Peyer's patch (tissue), 4 donors: ENCODE data around the gene TSPYL2. TPM values are rescaled to one million over a fixed set of nuclear protein-coding genes. Genes with fewer than 3 reads are reported as not detected.
A peak's percentile ranks its signal among the peaks of the same experiment; 100 is the strongest.

Experiments
- DNase-seq, 3 donors: peaks; one replicate each; pipeline ENCODE4 v3.0.0-alpha.2; 2017 to 2019
- H3K27ac ChIP-seq, 4 donors: fragments of 200-600 bp; sonication (generic); one replicate each; pipeline ENCODE4 v1.5.1; 2016 to 2019
- H3K27me3 ChIP-seq, 2 donors: fragments of 200-600 bp; sonication (generic); one replicate each; pipeline ENCODE4 v1.5.1; 2019
- H3K36me3 ChIP-seq, 3 donors: fragments of 200-600 bp; sonication (generic); one replicate each; pipeline ENCODE4 v1.5.1; 2016 to 2019
- H3K4me1 ChIP-seq, 4 donors: fragments of 200-600 bp; sonication (generic); one replicate each; pipeline ENCODE4 v1.5.1; 2016 to 2019
- H3K4me3 ChIP-seq, 4 donors: fragments of 200-600 bp; sonication (generic); 1 replicate in 3 of 4; 2 replicates in 1 of 4; pipeline ENCODE4 v1.5.1; 2016 to 2019; ENCODE audit warnings: mild to moderate bottlenecking in 1 of 4
- H3K9me3 ChIP-seq, 4 donors: fragments of 200-600 bp; sonication (generic); one replicate each; pipeline ENCODE4 v1.5.1; 2016 to 2019; ENCODE audit warnings: mild to moderate bottlenecking in 1 of 4
- POLR2A ChIP-seq, 2 donors: fragments of 450-650 bp; IDR thresholded peaks; one replicate each; pipeline ENCODE4 v1.5.1; 2017; ENCODE audit warnings: antibody characterized with exemption in 2 of 2, mild to moderate bottlenecking in 2 of 2, moderate library complexity in 2 of 2
- total RNA-seq, 4 donors: library from RNA; depleted of rRNA; stranded (reverse); fragments of >200 nt; gene quantifications; one replicate each; pipeline ENCODE4 v1.1.0, GENCODE V29; 2016
- TF ChIP-seq, protein P1 (sequence below), 6 experiments: fragments of 450-650 bp in 4 of 6; fragments of 200-600 bp in 2 of 6; sonication (generic) in 1 of 6; IDR thresholded peaks; one replicate each; pipeline ENCODE4 v1.5.1; 2017 to 2019; ENCODE audit warnings: antibody characterized with exemption in 6 of 6, mild to moderate bottlenecking in 3 of 6, moderate library complexity in 1 of 6

Gene TSPYL2
- total RNA-seq, 4 donors from 2014 or later: 14.4 to 241 (median 37.1) TPM

- H3K27me3 ChIP-seq: no peaks in the 10 kb centered on the region
- DNase-seq: no peak
- TF ChIP-seq, protein P1, sequence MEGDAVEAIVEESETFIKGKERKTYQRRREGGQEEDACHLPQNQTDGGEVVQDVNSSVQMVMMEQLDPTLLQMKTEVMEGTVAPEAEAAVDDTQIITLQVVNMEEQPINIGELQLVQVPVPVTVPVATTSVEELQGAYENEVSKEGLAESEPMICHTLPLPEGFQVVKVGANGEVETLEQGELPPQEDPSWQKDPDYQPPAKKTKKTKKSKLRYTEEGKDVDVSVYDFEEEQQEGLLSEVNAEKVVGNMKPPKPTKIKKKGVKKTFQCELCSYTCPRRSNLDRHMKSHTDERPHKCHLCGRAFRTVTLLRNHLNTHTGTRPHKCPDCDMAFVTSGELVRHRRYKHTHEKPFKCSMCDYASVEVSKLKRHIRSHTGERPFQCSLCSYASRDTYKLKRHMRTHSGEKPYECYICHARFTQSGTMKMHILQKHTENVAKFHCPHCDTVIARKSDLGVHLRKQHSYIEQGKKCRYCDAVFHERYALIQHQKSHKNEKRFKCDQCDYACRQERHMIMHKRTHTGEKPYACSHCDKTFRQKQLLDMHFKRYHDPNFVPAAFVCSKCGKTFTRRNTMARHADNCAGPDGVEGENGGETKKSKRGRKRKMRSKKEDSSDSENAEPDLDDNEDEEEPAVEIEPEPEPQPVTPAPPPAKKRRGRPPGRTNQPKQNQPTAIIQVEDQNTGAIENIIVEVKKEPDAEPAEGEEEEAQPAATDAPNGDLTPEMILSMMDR (IDR thresholded peaks at IDR 0.05): no peak
- TF ChIP-seq POLR2A (IDR thresholded peaks at IDR 0.05): no peak
- no peaks in the 10 kb centered on the region for H3K36me3 ChIP-seq
- H3K4me3 ChIP-seq: peak overlapping the region in 1 of 4 donors; percentile 1
- no peaks in the 10 kb centered on the region for H3K4me1 ChIP-seq
- H3K9me3 ChIP-seq: no peaks in the 10 kb centered on the region
- H3K27ac ChIP-seq: peak overlapping the region in 1 of 4 donors; percentile 42
Measured at GRCh38 chrX:53116101-53116500, 33.9 kb downstream of the TSPYL2 start.

DNA sequence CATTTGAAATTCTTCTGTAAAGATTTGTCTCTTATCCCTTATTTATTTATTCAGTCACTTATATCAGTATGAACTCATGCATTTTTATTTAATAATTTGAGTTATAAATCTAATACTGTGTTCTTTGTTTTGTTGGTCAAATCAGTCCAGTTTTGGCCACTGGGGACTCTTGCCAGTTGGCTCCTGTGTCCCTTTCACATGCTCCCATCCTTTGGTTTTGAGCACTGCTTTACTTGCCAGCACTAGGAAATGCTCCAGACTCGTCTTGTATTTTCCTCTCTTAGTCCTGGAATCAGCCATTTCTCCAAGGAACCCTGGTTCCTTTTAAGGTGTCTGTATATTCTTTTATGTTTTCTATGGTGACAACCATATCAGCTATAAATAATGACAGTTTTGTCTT lies 39.8 kb downstream of the TSPYL2 start:
- no peaks in the 10 kb centered on the region for H3K36me3 ChIP-seq
- H3K27ac ChIP-seq: no peak overlapping the region
- no peaks in the 10 kb centered on the region for H3K4me1 ChIP-seq
- DNase-seq: no peak
- no peaks in the 10 kb centered on the region for H3K9me3 ChIP-seq
- no peak overlapping the region for H3K4me3 ChIP-seq
- no peaks in the 10 kb centered on the region for H3K27me3 ChIP-seq
- TF ChIP-seq, protein P1 (IDR thresholded peaks at IDR 0.05): no peak
- TF ChIP-seq POLR2A (IDR thresholded peaks at IDR 0.05): no peak

DNA sequence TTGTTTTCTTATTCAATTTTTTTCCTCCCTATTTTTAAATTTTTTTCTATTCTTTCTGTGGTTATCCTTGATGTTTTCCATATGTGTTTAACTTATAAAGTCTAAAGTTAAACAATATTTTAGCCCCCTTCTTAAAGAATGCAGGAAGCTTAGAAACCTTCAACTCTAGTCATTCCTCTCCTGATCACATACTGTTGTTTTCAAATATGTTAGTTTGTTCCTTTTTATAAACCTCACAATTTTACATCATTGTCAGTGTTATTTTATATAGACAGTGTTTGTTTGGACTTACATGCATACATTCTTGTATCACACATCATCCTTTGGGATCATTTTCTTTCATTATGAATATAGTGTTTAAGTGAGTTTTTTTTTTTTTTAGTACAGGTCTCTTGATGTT lies 43.3 kb downstream of the TSPYL2 start:
- Histone ChIP-seq H3K9me3 (no peaks in the 10 kb centered on the region), H3K27ac (no peak overlapping the region), H3K36me3 (no peaks in the 10 kb centered on the region), H3K4me3 (no peak overlapping the region), H3K4me1 (no peaks in the 10 kb centered on the region), H3K27me3 (no peaks in the 10 kb centered on the region)
- DNase-seq: no peak
- TF ChIP-seq, protein P1 (IDR thresholded peaks at IDR 0.05): no peak
- TF ChIP-seq POLR2A (IDR thresholded peaks at IDR 0.05): no peak

DNA sequence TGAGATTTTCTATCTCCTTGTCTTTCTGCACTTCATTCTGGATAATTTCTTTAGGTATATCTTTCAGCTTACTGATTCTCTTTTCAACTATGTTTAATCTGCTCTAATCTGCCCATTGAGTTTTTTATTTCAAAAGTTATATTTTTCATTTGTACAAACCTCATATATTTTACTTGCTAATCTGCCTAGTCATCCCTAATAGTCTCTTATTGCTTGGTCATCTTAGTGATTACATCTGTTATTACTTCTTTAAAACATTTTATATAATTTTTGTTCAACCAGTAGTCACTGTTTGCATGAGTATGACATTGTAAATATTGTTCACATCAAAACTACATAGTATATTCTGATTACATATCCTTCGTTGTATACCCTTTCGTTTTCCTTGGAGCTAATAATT lies 44.2 kb downstream of the TSPYL2 start:
- Histone ChIP-seq H3K27ac (no peak overlapping the region), H3K4me3 (no peak overlapping the region), H3K4me1 (no peaks in the 10 kb centered on the region), H3K9me3 (no peaks in the 10 kb centered on the region), H3K36me3 (no peaks in the 10 kb centered on the region), H3K27me3 (no peaks in the 10 kb centered on the region)
- DNase-seq: no peak
- TF ChIP-seq POLR2A (IDR thresholded peaks at IDR 0.05): no peak
- TF ChIP-seq, protein P1 (IDR thresholded peaks at IDR 0.05): no peak

DNA sequence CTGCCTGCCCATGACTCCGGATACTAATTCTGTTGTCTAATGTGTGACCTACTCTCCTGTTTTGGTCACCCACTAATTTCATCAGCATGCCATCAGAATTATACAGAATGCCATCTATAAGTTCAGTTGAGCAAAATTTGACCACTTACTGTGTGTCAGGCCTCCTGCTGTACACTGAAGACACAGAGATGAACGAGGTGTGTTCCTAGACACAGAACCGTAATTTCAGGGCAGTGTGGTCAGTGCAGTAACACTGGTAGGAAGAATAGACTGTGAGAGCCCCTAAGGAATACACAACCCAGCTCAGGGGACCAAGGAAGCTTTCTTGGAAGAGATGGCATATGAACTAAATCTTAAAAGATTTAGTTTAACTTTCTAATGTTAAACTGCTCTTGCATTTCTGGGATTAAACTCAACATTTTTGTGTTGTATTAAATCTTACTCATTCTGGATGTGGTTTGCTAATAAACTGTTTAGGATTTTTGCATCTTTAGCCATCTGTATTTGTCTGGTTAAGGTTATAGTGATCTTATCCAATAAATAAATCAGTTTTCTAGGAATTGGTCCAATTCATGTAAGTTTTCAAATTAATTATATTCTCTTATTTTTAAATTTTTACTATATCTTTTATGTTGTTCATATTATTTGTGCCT lies 46.1 kb downstream of the TSPYL2 start:
- no peak for TF ChIP-seq POLR2A (IDR thresholded peaks at IDR 0.05)
- TF ChIP-seq, protein P1 (IDR thresholded peaks at IDR 0.05): no peak
- no peak for DNase-seq
- no peaks in the 10 kb centered on the region for H3K36me3 ChIP-seq
- H3K9me3 ChIP-seq: no peaks in the 10 kb centered on the region
- no peak overlapping the region for H3K27ac ChIP-seq
- H3K4me1 ChIP-seq: no peaks in the 10 kb centered on the region
- no peak overlapping the region for H3K4me3 ChIP-seq
- H3K27me3 ChIP-seq: no peaks in the 10 kb centered on the region

DNA sequence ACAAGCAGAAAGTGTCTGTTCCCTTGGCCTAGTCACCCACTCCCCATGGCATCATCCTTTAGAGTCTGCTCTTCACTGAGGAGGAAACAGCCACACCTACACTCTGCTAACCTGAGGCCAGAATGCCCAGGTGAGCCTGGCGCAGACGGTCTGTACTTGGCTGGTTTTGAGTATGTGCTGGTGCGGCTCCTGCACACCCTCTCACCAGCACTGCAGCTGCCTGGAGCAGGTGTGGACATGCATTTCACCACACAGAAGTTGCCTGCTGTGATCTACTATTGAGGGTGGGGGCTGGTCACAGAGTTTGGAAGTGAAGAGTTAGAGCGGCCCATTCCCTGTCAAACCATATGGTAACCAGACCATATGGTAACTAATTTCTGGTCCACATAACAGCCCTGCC lies 51.2 kb downstream of the TSPYL2 start:
- Histone ChIP-seq H3K27ac (no peak overlapping the region), H3K27me3 (no peaks in the 10 kb centered on the region), H3K9me3 (no peaks in the 10 kb centered on the region), H3K4me1 (no peaks in the 10 kb centered on the region), H3K36me3 (no peaks in the 10 kb centered on the region), H3K4me3 (no peak overlapping the region)
- no peak for DNase-seq
- TF ChIP-seq, protein P1 (IDR thresholded peaks at IDR 0.05): no peak
- TF ChIP-seq POLR2A (IDR thresholded peaks at IDR 0.05): no peak
